Kidney (tissue), 14 donors: ENCODE data around the gene LARGE1. TPM values are rescaled to one million over a fixed set of nuclear protein-coding genes. Genes with fewer than 3 reads are reported as not detected.
"Not testable (repeated sequence)": the region's sequence is repeated elsewhere in the genome, so short reads cannot be mapped to it uniquely, and the experiment has no call there.

Experiments used
- DNase-seq, 5 donors: peaks; one replicate each; pipeline ENCODE4 v3.0.0-alpha.2; 2013 to 2020
- FAIRE-seq: peaks from 2 replicates; lab custom pipeline; 2012; peaks lifted over from hg19 to GRCh38; lab: Jason Lieb, UNC
- H3K27ac ChIP-seq, 2 donors: one replicate each; pipeline ENCODE4 v1.7.0; 2013; ENCODE audit warnings: low read depth in 2 of 2, low read length in 2 of 2, inconsistent platforms in 1 of 2
- H3K27me3 ChIP-seq: one replicate; pipeline ENCODE4 v1.7.1; 2013; ENCODE audit warnings: low read length, inconsistent platforms; ENCODE audit not compliant: control insufficient read depth, insufficient read depth
- H3K36me3 ChIP-seq, 3 donors: one replicate each; pipeline versions ENCODE4 v1.7.0 to v1.7.1; 2013; ENCODE audit warnings: low read length in 3 of 3, control low read depth in 1 of 3, inconsistent platforms in 1 of 3; ENCODE audit not compliant: insufficient read depth in 3 of 3, control insufficient read depth in 2 of 3
- H3K4me1 ChIP-seq, 3 donors: one replicate each; pipeline versions ENCODE4 v1.7.0 to v1.7.1; 2013; ENCODE audit warnings: low read length in 3 of 3, inconsistent platforms in 1 of 3, low read depth in 1 of 3; ENCODE audit not compliant: control insufficient read depth in 2 of 3, insufficient read depth in 2 of 3
- H3K4me3 ChIP-seq, 3 donors: one replicate each; pipeline versions ENCODE4 v1.7.0 to v1.8.1; 2013; ENCODE audit warnings: low read length in 3 of 3, control low read depth in 1 of 3, inconsistent platforms in 1 of 3
- H3K9ac ChIP-seq, 3 donors: one replicate each; pipeline versions ENCODE4 v1.7.0 to v1.7.1; 2013; ENCODE audit warnings: low read length in 3 of 3, control low read depth in 1 of 3, inconsistent platforms in 1 of 3
- H3K9me3 ChIP-seq, 3 donors: one replicate each; pipeline versions ENCODE4 v1.7.0 to v1.7.1; 2013; ENCODE audit warnings: low read length in 3 of 3, control low read depth in 1 of 3, inconsistent platforms in 1 of 3; ENCODE audit not compliant: control insufficient read depth in 2 of 3, insufficient read depth in 1 of 3
- intact Hi-C: fragments of 100-400 bp; cut with DNase I; formaldehyde crosslinking; loops from one replicate; pipeline ENCODE4 v1.11.1; 2022
- polyA plus RNA-seq: library from polyadenylated mRNA; stranded (reverse); fragments of 350-450 nt; fragmentation: Illumina TruSeq; extraction: RNeasy Lipid Tissue Mini Kit (QIAGEN cat#74804); gene quantifications from one replicate; pipeline ENCODE4 v1.2.3, GENCODE V29; 2014; ENCODE audit warnings: low read depth, low replicate concordance; ENCODE audit not compliant: insufficient read depth
- total RNA-seq: library from RNA; stranded (reverse); fragmentation: NEBNext Ultra II Directional; extraction: Animal tissue kit (Norgen Biotek cat#: 25700); gene quantifications from one replicate; pipeline ENCODE4 v1.2.1, GENCODE V29; 2021
- TF ChIP-seq, protein P1 (sequence below): IDR thresholded peaks from 3 replicates; pipeline ENCODE4 v1.5.1; 2012; ENCODE audit warnings: mild to moderate bottlenecking, moderate library complexity, borderline replicate concordance; ENCODE audit not compliant: insufficient read depth; ENCODE audit errors: extremely low read depth
- donor health status: control.
- donor health status: control.
- donor health status: control.
- donor health status: control.
- donor health status: control.
- donor health status: DM: yes; HTN: yes; CAD: no.
- donor health status: Normal renal cell carcinoma (clear cell type).

LARGE1 gene
- total and polyA plus RNA-seq, 2 donors from 2014 or later: 5.0 to 22.9 TPM

DNA sequence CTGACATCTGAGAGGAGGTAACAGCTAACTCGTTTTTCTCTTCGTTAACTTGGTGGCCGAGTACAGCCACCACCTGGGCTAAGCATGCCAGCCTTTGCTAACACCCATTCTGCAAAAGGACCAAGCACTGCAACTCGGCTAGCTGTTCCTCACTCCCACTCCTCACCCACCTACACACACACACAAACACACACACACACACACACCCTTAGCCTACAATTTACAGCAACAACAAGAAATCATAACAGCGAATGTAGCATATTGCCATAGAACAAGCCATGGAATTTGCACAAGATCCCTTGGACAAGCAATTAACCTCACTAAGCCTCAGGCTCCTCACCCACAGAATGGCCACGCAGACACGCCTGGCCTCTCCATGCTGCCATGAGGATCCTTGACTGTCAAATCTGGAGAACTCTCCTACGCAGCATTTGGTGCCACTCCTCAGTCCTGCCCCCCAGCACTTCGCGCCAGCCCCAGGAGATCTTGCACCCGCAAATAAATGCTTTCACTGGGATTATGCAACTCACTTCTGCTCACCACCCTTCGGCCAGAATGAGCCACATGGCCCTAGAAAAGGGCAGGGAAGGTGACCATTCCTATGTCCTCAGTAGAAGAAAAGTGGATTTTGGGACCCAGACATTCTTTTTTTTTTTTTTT, 58.9 kb downstream of the LARGE1 start:
- H3K27ac ChIP-seq: no peak overlapping the region
- intact Hi-C loops: no loop called here
- DNase-seq (no peak), FAIRE-seq (no peak)
- H3K4me1 ChIP-seq: no peaks in the 10 kb centered on the region
- TF ChIP-seq, protein P1, sequence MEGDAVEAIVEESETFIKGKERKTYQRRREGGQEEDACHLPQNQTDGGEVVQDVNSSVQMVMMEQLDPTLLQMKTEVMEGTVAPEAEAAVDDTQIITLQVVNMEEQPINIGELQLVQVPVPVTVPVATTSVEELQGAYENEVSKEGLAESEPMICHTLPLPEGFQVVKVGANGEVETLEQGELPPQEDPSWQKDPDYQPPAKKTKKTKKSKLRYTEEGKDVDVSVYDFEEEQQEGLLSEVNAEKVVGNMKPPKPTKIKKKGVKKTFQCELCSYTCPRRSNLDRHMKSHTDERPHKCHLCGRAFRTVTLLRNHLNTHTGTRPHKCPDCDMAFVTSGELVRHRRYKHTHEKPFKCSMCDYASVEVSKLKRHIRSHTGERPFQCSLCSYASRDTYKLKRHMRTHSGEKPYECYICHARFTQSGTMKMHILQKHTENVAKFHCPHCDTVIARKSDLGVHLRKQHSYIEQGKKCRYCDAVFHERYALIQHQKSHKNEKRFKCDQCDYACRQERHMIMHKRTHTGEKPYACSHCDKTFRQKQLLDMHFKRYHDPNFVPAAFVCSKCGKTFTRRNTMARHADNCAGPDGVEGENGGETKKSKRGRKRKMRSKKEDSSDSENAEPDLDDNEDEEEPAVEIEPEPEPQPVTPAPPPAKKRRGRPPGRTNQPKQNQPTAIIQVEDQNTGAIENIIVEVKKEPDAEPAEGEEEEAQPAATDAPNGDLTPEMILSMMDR: no peak
- no peaks in the 10 kb centered on the region for H3K36me3 ChIP-seq
- no peaks in the 10 kb centered on the region for H3K27me3 ChIP-seq
- no peak overlapping the region for H3K9ac ChIP-seq
- no peaks in the 10 kb centered on the region for H3K9me3 ChIP-seq
- H3K4me3 ChIP-seq: no peak overlapping the region

DNA sequence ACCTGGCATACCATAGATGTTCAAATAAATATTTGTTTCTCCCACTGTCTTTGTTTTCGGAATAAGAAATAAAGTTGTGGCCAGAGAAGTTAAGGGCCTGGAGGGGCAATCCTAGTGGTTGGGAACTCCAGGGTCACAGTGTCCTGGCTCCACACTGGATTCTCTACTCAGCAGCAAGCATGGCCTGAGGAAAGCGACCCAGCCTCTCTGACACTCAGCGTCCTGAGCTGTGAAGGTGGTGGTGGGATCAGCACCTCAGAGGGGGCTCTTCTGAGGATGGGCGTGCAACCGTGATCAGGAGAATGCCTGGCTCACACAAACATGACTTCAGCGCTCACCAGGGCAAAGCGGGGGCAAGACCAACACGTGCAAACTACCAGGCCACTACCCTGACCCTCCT, 59.9 kb downstream of the LARGE1 start:
- H3K9me3 ChIP-seq: no peaks in the 10 kb centered on the region
- no peaks in the 10 kb centered on the region for H3K4me1 ChIP-seq
- DNase-seq (no peak), FAIRE-seq (no peak)
- no peak overlapping the region for H3K9ac ChIP-seq
- intact Hi-C loops: no loop called here
- TF ChIP-seq, protein P1: no peak
- H3K27me3 ChIP-seq: no peaks in the 10 kb centered on the region
- no peak overlapping the region for H3K27ac ChIP-seq
- H3K36me3 ChIP-seq: no peaks in the 10 kb centered on the region
- no peak overlapping the region for H3K4me3 ChIP-seq

DNA sequence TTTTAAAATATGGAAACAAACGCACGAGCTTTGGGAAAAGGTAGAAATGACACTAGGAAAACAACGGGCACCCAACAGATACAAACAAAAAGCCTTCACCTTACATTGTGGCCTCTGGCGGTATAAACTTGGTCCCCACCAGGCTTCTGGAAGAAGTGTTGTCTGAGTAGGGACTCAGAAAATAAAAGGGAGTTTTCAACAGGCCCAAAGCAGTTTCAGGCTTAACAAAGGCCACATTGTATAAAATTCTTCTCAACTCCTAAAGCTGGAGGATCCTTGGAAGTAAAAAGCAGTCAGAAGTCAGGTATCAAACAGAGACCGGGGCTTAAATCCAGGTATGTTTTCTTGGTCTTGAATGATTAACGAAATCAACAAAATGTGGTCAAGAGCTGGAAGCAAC, 61.0 kb downstream of the LARGE1 start:
- Histone ChIP-seq H3K36me3 (no peaks in the 10 kb centered on the region), H3K27me3 (no peaks in the 10 kb centered on the region), H3K9ac (no peak overlapping the region), H3K9me3 (no peaks in the 10 kb centered on the region), H3K27ac (no peak overlapping the region), H3K4me1 (peaks cover 0 to 4% (median 0%) of the 10 kb centered on the region in 3 donors), H3K4me3 (no peak overlapping the region)
- FAIRE-seq (no peak), DNase-seq (no peak)
- TF ChIP-seq, protein P1: no peak
- intact Hi-C loops: no loop called here

DNA sequence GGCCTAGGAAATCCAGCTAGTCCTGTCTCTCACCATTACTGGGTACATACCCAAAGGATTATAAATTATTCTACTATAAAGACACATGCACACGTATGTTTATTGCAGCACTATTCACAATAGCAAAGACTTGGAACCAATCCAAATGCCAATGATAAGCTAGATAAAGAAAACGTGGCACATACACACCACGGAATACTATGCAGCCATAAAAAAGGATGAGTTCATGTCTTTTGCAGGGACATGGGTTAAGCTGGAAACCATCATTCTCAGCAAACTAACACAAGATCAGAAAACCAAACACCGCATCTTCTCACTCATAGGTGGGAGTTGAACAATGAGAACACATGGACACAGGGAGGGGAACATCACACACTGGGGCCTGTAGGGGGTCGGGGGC, 61.6 kb downstream of the LARGE1 start:
- DNase-seq, H3K9ac ChIP-seq, FAIRE-seq, H3K27ac ChIP-seq, intact Hi-C loops, H3K27me3 ChIP-seq, H3K9me3 ChIP-seq, H3K4me1 ChIP-seq, H3K4me3 ChIP-seq, H3K36me3 ChIP-seq: not testable (repeated sequence)

DNA sequence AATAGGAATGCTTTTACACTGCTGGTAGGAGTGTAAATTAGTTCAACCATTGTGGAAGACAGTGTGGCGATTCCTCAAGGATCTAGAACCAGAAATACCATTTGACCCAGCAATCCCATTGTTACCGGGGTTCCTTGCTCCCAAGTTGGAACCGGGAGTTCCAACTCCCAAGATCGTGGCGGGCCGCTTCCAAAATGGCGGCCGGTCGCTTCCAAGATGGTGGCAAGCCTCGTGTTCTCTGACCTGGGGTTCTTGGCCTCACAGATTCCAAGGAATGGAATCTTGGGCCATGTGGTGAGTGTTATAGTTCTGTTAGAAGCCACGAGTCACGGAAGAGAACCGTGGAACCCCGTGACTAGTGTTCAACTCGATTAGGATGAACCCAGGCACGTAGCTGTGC, 62.5 kb downstream of the LARGE1 start:
- FAIRE-seq: not testable (repeated sequence)

More for the DNA sequence above, 62.5 kb downstream of the LARGE1 start:
- H3K4me3 ChIP-seq, H3K9me3 ChIP-seq, intact Hi-C loops, DNase-seq, H3K27me3 ChIP-seq, H3K36me3 ChIP-seq, H3K9ac ChIP-seq, H3K27ac ChIP-seq, H3K4me1 ChIP-seq: not testable (repeated sequence)
